ENCODE measurements around the gene CITED4.
"Not testable (repeated sequence)": the region's sequence is repeated elsewhere in the genome, so short reads cannot be mapped to it uniquely, and the experiment has no call there.

The CITED4 gene

GRCh38 chr1:40862008-40862863, at the start of gene CITED4:
Gene CITED4 (minus strand): TSS chr1:40862363. CDS start chr1:40862127, 236 bp downstream.
- peak; percentile 98 for DNase-seq (ENCODE audit: low read depth, low spot score)

GRCh38 chr1:40911105-40911504, 48.9 kb upstream of the CITED4 start:
- peak; percentile 29 for DNase-seq (ENCODE audit: low read depth, low spot score)

- DNase-seq (ENCODE audit: low read depth, low spot score): no peak
Measured at GRCh38 chr1:40909281-40909680, 47.1 kb upstream of the CITED4 start.

GRCh38 chr1:40908350-40908749, 46.2 kb upstream of the CITED4 start:
- no peak for DNase-seq (ENCODE audit: low read depth, low spot score)

GRCh38 chr1:40907899-40908298, 45.7 kb upstream of the CITED4 start:
- DNase-seq (ENCODE audit: low read depth, low spot score): no peak

GRCh38 chr1:40906781-40907400, 44.7 kb upstream of the CITED4 start:
- DNase-seq (ENCODE audit: low read depth, low spot score): no peak

- DNase-seq (ENCODE audit: low read depth, low spot score): no peak
Measured at GRCh38 chr1:40905061-40905460, 42.9 kb upstream of the CITED4 start.

GRCh38 chr1:40903106-40903505, 40.9 kb upstream of the CITED4 start:
- no peak for DNase-seq (ENCODE audit: low read depth, low spot score)

GRCh38 chr1:40901886-40902852, 40.0 kb upstream of the CITED4 start:
- peak; percentile 35 for DNase-seq (ENCODE audit: low read depth, low spot score)

- DNase-seq (ENCODE audit: low read depth, low spot score): peak; percentile 93
Measured at GRCh38 chr1:40899230-40899870, 37.2 kb upstream of the CITED4 start.

- DNase-seq (ENCODE audit: low read depth, low spot score): no peak
Measured at GRCh38 chr1:40898431-40898901, 36.3 kb upstream of the CITED4 start.

- DNase-seq (ENCODE audit: low read depth, low spot score): no peak
Measured at GRCh38 chr1:40897513-40897912, 35.4 kb upstream of the CITED4 start.

- DNase-seq (ENCODE audit: low read depth, low spot score): no peak
Measured at GRCh38 chr1:40896482-40896881, 34.3 kb upstream of the CITED4 start.

GRCh38 chr1:40895601-40896000, 33.4 kb upstream of the CITED4 start:
- DNase-seq (ENCODE audit: low read depth, low spot score): no peak

- not testable (repeated sequence) for DNase-seq (ENCODE audit: low read depth, low spot score)
Measured at GRCh38 chr1:40894858-40895257, 32.7 kb upstream of the CITED4 start.

- no peak for DNase-seq (ENCODE audit: low read depth, low spot score)
Measured at GRCh38 chr1:40894455-40894854, 32.3 kb upstream of the CITED4 start.

GRCh38 chr1:40893946-40894345, 31.8 kb upstream of the CITED4 start:
- DNase-seq (ENCODE audit: low read depth, low spot score): no peak

- no peak for DNase-seq (ENCODE audit: low read depth, low spot score)
Measured at GRCh38 chr1:40892354-40892753, 30.2 kb upstream of the CITED4 start.

- DNase-seq (ENCODE audit: low read depth, low spot score): no peak
Measured at GRCh38 chr1:40890771-40891170, 28.6 kb upstream of the CITED4 start.

GRCh38 chr1:40887652-40888051, 25.5 kb upstream of the CITED4 start:
- DNase-seq (ENCODE audit: low read depth, low spot score): no peak

GRCh38 chr1:40887012-40887378, 24.8 kb upstream of the CITED4 start:
- no peak for DNase-seq (ENCODE audit: low read depth, low spot score)

Data from ELF-1 (cell line).